Activated CD4-positive, alpha-beta T cell treated with anti-CD3 and anti-CD28 coated beads, Interleukin-2, amount 10 ng/mL, durations not matched to agents 7 days and 5 days (primary cell): ENCODE data around the gene FBXO44. TPM values are rescaled to one million over a fixed set of nuclear protein-coding genes. Genes with fewer than 3 reads are reported as not detected.
"Not testable (repeated sequence)": the region's sequence is repeated elsewhere in the genome, so short reads cannot be mapped to it uniquely, and the experiment has no call there.

Source experiments
- CTCF ChIA-PET: fragments of 350-600 bp; sonication (Branson Sonifier 250); formaldehyde crosslinking; loops from one replicate; lab custom pipeline; 2021; ENCODE audit warnings: antibody characterized with exemption; lab: Charles Lee
- POLR2A ChIA-PET: fragments of 350-600 bp; sonication (Branson Sonifier 250); formaldehyde crosslinking; loops from one replicate; lab custom pipeline; 2021; ENCODE audit warnings: antibody characterized with exemption; lab: Charles Lee
- DNase-seq: peaks from one replicate; pipeline ENCODE4 v3.0.0-alpha.2; 2020
- H3K27ac Mint-ChIP-seq: one replicate; pipeline ENCODE4 v1.8.0; 2021; ENCODE audit warnings: mild to moderate bottlenecking, moderate library complexity, mixed read lengths
- H3K27me3 Mint-ChIP-seq: one replicate; pipeline ENCODE4 v1.8.0; 2021; ENCODE audit warnings: mixed read lengths
- H3K36me3 Mint-ChIP-seq: one replicate; pipeline ENCODE4 v1.8.0; 2021; ENCODE audit warnings: low read depth, mixed read lengths
- H3K4me1 Mint-ChIP-seq: one replicate; pipeline ENCODE4 v1.8.0; 2021; ENCODE audit warnings: mixed read lengths
- H3K4me3 Mint-ChIP-seq: one replicate; pipeline ENCODE4 v1.8.0; 2021; ENCODE audit warnings: mild to moderate bottlenecking, moderate library complexity, mixed read lengths
- H3K9me3 Mint-ChIP-seq: one replicate; pipeline ENCODE4 v1.8.0; 2021; ENCODE audit warnings: mixed read lengths
- total RNA-seq, 2 experiments: library from RNA; stranded (reverse); gene quantifications; one replicate each; pipeline ENCODE4 v1.2.3, GENCODE V29; 2021

The FBXO44 gene
- total RNA-seq, 2 experiments from 2014 or later = 32.6 to 37.8 TPM

DNA sequence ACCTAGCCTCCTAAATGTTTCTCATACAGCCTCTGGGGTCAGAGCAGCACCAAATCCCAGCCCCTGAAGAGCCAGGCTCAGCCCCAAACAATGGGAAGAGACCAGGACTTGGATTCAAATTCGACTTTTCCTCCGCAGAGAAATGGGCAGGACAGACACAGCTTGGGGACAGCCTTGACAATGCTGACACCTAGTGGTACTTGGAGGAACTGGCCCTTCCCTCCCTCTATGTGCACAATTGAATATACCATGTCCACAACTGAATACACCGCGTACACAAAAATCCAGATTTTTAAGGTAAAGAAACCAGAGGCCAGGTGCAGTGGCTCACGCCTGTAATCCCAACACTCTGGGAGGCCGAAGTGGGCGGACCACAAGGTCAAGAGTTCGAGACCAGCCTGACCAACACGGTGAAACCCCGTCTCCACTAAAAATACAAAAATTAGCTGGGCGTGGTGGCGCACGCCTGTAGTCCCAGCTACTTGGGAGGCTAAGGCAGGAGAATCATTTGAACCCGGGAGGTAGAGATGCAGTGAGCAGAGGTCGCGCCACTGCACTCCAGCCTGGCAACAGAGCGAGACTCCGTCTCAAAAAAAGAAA is 12.2 kb upstream of the FBXO44 start:
- POLR2A ChIA-PET, H3K36me3 Mint-ChIP-seq, H3K27ac Mint-ChIP-seq, H3K9me3 Mint-ChIP-seq, H3K4me3 Mint-ChIP-seq, H3K4me1 Mint-ChIP-seq, H3K27me3 Mint-ChIP-seq: not testable (repeated sequence)
- peak; percentile 79 for DNase-seq
- CTCF ChIA-PET = interaction anchor here (0.6 to 3.0 kb wide), 13 partner anchors 10 to 606 kb away, joined by 3 to 18 read pairs (median 3); partner anchors contain the start of genes FBXO2 and FBXO6

DNA sequence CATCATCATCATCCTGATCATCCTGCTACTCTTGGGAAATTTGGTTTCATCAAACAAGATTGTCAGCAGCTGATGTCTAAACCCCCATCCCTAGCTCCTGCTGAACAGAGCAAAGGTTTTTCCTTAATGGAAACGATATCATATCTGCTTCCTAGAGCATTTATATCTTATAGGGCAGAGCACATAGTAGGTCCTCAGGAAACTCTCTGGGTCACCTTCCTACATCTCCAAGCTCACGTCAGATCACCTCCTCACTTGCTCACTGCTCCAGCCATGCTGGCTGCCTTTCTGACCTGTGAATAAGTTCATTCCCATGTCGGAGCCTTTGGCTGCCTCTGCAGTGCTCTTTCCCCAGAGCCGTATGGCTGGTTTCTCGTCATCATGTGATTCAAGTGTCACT is 10.9 kb upstream of the FBXO44 start:
- ChIA-PET POLR2A (no interaction called here), CTCF (interaction anchor here (1.2 to 3.0 kb wide), 5 partner anchors 20 to 606 kb away, joined by 4 to 15 read pairs (median 9); partner anchors contain the start of gene FBXO6)
- no peak for DNase-seq
- Mint-ChIP-seq H3K27ac (no peak overlapping the region), H3K9me3 (no peaks in the 10 kb centered on the region), H3K27me3 (peaks cover 2% of the 10 kb centered on the region), H3K36me3 (no peaks in the 10 kb centered on the region), H3K4me3 (no peak overlapping the region), H3K4me1 (peaks cover 2% of the 10 kb centered on the region)

DNA sequence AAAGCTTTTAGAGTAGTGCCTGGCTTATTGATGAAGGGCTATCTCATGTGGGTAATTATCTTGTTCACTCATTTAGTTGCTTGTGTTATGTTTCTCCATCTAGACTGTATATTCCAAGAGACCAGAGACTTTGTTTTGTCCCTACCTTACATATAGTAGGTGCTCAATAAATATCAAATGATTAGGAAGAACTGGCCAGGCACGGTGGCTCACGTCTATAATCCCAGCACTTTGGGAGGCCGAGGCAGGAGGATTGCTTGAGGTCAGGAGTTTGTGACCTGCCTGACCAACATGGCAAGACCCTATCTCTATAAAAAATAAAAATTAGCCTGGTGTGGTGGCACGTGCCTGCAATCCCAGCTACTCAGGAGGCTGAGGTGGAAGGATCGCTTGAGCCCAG is 9.4 kb upstream of the FBXO44 start:
- no peak for DNase-seq
- ChIA-PET CTCF (interaction anchor here (0.5 to 1.8 kb wide), 8 partner anchors 8 to 385 kb away, joined by 3 to 9 read pairs (median 5); partner anchors contain the start of gene FBXO6), POLR2A (no interaction called here)
- H3K36me3 Mint-ChIP-seq = no peaks in the 10 kb centered on the region
- peaks cover 12% of the 10 kb centered on the region for H3K4me1 Mint-ChIP-seq
- no peak overlapping the region for H3K4me3 Mint-ChIP-seq
- peaks cover 5% of the 10 kb centered on the region for H3K27me3 Mint-ChIP-seq
- no peaks in the 10 kb centered on the region for H3K9me3 Mint-ChIP-seq
- no peak overlapping the region for H3K27ac Mint-ChIP-seq

DNA sequence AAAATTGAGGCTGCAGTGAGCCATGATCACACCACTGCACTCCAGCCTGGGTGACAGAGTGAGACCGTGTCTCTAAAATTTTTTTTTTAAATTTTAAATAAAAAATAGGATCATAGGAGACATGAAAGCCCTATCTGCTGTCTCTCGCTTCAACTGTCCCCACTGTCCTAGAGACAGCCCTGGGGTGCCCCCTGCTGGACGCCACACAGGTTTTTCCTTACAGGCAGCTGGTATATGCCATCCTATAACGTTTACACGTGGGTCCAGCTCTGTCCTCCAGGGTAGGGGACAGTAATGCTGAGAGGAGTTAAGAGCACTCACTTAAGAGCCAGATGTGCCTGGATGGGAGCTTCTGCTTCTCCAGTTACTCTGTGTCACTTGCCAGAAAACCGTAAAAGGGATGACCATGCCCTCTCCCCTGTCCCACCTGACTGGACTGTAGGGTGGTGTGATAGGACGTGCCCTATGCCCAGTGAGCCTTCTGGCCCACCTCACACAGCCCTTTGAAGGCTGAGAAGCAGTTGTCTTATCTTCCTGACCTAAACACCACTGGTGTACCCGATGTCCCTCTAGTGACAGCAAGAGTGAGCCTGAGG is 8.9 kb upstream of the FBXO44 start:
- Mint-ChIP-seq H3K36me3 (no peaks in the 10 kb centered on the region), H3K27me3 (peaks cover 4% of the 10 kb centered on the region), H3K27ac (no peak overlapping the region), H3K4me3 (no peak overlapping the region), H3K9me3 (no peaks in the 10 kb centered on the region), H3K4me1 (peaks cover 15% of the 10 kb centered on the region)
- CTCF ChIA-PET = interaction anchor here (0.5 to 1.8 kb wide), 11 partner anchors 8 to 617 kb away, joined by 3 to 9 read pairs (median 5); partner anchors contain the start of genes FBXO6 and MAD2L2
- POLR2A ChIA-PET = no interaction called here
- peak; percentile 87 for DNase-seq

DNA sequence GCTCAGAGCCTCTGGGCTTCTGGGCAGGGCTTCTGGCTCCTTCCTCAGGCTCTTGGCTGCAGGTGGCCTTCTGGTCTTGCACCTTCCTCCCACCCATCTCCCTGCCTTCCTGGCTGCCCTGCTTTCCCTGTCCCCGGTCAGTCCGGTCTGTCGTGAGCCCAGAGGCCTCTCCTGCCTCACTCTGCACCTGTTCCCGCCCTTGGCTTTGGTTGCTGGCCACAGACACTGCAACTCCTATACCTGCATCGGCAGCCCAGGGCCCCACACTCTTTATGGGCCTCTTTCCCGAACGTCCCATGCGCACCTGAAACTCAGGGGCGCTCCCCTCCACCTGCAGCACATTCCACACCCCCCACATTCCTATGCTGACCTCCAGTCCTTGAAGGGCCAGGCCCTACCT is 8.4 kb upstream of the FBXO44 start:
- H3K27ac Mint-ChIP-seq = no peak overlapping the region
- peaks cover 21% of the 10 kb centered on the region for H3K4me1 Mint-ChIP-seq
- ChIA-PET CTCF (interaction anchor here (0.6 to 1.8 kb wide), 10 partner anchors 9 to 618 kb away, joined by 3 to 9 read pairs (median 6); partner anchors contain the start of genes FBXO6 and MAD2L2), POLR2A (no interaction called here)
- no peak for DNase-seq
- H3K4me3 Mint-ChIP-seq = no peak overlapping the region
- H3K9me3 Mint-ChIP-seq = no peaks in the 10 kb centered on the region
- no peaks in the 10 kb centered on the region for H3K36me3 Mint-ChIP-seq
- H3K27me3 Mint-ChIP-seq = peaks cover 8% of the 10 kb centered on the region

DNA sequence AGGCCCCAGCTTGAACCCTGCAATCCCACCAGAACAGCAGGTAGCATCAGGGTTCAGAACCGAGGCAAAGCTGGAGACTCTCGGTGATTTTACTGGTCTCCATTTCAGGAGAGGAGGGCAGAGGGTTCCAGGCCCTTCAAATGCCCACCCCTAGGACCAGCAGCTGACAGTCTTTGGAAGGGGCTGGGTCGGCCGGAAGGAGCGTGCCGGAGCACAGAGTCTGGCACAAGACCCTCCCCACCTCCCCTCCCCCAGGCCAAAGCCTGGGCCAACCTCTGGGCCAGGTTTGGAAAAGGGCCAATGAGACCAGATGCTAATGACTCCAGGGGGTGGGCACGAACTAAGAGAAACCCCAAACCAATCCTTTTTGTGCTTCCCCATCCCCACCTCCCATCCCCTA is 7.3 kb upstream of the FBXO44 start:
- CTCF ChIA-PET = interaction anchor here (0.9 to 4.7 kb wide), 2 partner anchors 15 to 43 kb away, joined by 3 to 55 read pairs; partner anchors contain the start of gene FBXO6
- DNase-seq = no peak
- Mint-ChIP-seq H3K4me1 (peaks cover 22% of the 10 kb centered on the region), H3K4me3 (no peak overlapping the region), H3K36me3 (no peaks in the 10 kb centered on the region), H3K9me3 (no peaks in the 10 kb centered on the region), H3K27ac (no peak overlapping the region), H3K27me3 (peaks cover 13% of the 10 kb centered on the region)
- POLR2A ChIA-PET = no interaction called here

DNA sequence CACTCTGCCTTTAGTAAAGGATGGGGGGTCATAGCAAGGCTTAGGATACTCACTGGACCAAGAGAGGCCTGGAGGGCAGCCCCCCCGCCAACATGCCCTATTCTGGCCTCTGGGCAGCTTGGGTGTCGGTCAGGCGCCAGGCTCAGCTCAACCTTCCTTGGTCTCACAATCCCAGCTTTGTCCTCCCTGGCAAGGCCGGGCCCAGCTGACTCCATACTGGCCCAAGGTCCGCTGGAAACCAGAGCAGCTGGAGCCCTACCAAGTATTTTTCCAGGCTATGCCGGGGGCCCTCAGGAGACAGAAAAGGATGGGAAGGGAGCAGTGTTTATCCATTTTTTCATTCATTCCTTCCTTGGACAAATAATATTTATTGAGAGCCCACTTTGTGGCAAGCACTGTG is 6.6 kb upstream of the FBXO44 start:
- no peak for DNase-seq
- no peaks in the 10 kb centered on the region for H3K9me3 Mint-ChIP-seq
- peaks cover 14% of the 10 kb centered on the region for H3K27me3 Mint-ChIP-seq
- no peak overlapping the region for H3K4me3 Mint-ChIP-seq
- H3K36me3 Mint-ChIP-seq = no peaks in the 10 kb centered on the region
- H3K4me1 Mint-ChIP-seq = peaks cover 22% of the 10 kb centered on the region
- ChIA-PET CTCF (interaction anchor here (1.6 to 4.7 kb wide), 3 partner anchors 14 to 610 kb away, joined by 5 to 55 read pairs (median 8); partner anchors contain the start of gene FBXO6), POLR2A (no interaction called here)
- H3K27ac Mint-ChIP-seq = no peak overlapping the region

DNA sequence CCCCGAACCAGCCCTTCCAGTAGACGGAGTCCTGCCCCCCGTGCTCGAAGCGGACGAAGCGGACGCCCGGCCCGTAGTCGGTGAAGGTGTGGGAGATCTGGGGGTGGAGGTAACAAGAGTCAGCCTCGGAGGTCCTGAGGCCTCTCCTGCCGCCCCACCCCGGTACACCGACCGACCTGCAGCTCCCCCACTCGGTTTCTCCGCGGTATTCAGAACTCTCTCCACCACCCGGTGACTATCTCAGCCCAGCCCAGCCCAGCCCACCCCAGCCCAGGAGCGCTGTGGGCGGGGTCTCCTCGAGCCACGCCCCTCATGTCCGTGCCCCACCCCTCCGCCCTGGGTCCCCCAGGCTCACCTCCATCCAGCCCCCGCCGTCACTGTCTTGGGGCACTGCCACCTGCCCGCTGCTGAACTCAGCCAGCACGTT is 5.9 kb upstream of the FBXO44 start:
- ChIA-PET CTCF (interaction anchor here (1.6 to 4.7 kb wide), 4 partner anchors 13 to 611 kb away, joined by 5 to 55 read pairs (median 10); partner anchors contain the start of gene FBXO6), POLR2A (no interaction called here)
- Mint-ChIP-seq H3K9me3 (no peaks in the 10 kb centered on the region), H3K27me3 (peaks cover 14% of the 10 kb centered on the region), H3K36me3 (no peaks in the 10 kb centered on the region), H3K4me3 (no peak overlapping the region), H3K27ac (no peak overlapping the region), H3K4me1 (peaks cover 22% of the 10 kb centered on the region)
- peak; percentile 30 for DNase-seq

DNA sequence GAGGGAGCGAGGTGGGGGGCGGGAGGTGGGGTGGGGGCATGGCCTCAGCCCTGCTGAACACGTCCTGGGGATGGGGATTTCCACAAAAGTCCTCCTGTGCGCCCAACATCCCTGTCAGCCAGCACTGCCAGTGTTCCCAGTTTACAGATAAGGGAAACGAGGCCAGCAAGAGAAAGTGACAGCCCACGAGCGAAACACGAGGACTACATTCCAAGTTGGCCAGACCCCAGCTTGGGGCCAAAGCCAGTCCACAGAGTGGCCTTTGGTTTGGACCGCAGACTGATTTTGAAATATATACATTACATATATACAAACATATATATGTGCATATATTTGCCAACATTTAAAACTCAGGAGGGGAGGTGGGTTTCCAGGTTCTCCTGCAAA is 5.4 kb upstream of the FBXO44 start:
- Mint-ChIP-seq H3K36me3 (no peaks in the 10 kb centered on the region), H3K9me3 (no peaks in the 10 kb centered on the region), H3K27ac (no peak overlapping the region), H3K4me1 (peaks cover 22% of the 10 kb centered on the region), H3K4me3 (no peak overlapping the region), H3K27me3 (peaks cover 14% of the 10 kb centered on the region)
- DNase-seq = no peak
- ChIA-PET CTCF (interaction anchor here (1.4 to 4.7 kb wide), 8 partner anchors 13 to 611 kb away, joined by 4 to 55 read pairs (median 8); partner anchors contain the start of gene FBXO6), POLR2A (no interaction called here)

DNA sequence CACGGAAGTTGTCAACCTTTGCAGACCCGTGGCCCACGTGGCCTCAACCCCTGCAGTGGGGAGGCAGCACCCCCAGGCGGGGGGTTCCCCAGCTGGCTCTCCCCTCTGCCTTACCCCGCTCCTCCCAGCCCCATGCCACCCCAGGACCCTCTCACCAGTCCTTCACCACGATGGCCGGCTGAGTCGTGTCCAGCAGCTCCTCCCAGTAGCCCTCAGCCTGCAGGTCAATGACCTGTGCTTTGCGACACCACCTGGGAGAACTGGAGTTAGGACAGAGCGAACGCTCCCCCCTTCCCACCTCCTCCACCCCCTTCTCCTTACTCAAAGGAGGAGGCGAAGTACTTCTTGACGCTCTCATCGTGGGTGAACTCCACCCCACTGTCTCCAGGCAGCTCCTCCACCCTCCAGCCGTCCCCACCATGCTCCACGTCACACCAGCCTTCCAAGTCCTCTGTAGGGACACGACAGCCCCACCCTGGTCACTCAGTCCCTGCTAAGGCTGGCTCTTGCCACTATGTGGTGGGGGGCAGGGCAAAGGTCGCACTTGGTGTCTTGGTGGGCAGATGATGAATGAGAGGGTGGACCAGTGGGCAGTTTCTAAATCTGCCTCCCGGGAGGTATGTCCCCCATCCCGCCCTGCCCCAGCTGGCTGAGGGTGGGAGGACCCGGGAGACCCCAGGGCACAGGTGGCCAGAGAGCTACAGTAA is 4.9 kb upstream of the FBXO44 start:
- H3K9me3 Mint-ChIP-seq = no peaks in the 10 kb centered on the region
- DNase-seq = no peak
- CTCF ChIA-PET = interaction anchor here (0.7 to 4.7 kb wide), 17 partner anchors 12 to 638 kb away, joined by 3 to 55 read pairs (median 5); partner anchors contain the start of genes FBXO6 and TARDBP
- H3K36me3 Mint-ChIP-seq = no peaks in the 10 kb centered on the region
- peaks cover 22% of the 10 kb centered on the region for H3K4me1 Mint-ChIP-seq
- no peak overlapping the region for H3K27ac Mint-ChIP-seq
- no peak overlapping the region for H3K4me3 Mint-ChIP-seq
- POLR2A ChIA-PET = interaction anchor here (0.7 kb wide), 1 partner anchor 613 kb away, joined by 4 read pairs; no protein-coding TSS in a partner anchor
- peaks cover 14% of the 10 kb centered on the region for H3K27me3 Mint-ChIP-seq

DNA sequence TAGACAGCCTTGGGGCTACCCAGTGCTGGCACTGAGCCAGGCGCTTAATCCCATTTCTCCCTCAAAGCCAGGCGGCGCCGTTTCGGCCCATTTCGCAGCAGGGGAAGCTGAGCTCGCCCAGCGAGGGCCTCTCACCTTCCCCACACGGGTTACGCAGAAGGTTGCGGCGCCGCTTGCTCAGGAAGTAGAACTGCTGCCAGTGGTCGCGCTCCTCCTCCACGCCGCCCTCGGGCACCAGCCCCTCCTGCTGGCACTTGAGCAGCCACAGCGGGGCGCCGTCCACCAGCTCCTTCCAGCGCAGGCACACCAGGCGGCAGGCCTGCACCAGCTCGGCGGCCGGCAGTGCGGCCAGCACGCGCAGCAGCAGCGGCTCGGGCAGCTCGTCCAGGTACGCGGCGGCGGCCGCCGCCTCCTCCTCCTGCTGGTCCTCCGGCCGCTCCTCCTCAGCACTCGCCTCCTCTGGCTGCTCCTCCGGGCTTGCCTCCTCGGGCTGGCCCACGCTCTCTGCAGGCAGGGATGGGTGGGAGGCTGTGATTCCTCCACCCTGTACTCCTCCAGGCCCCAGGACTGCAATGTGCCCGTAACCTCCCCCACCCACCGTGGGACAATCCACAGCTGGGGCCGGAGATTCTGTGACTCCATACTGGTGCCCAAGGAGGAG is 4.2 kb upstream of the FBXO44 start:
- ChIA-PET CTCF (interaction anchor here (0.7 to 4.7 kb wide), 17 partner anchors 11 to 638 kb away, joined by 3 to 55 read pairs (median 4); partner anchors contain the start of genes CLCN6, FBXO6, MTHFR and TARDBP), POLR2A (interaction anchor here (0.7 kb wide), 1 partner anchor 614 kb away, joined by 4 read pairs; no protein-coding TSS in a partner anchor)
- H3K4me1 Mint-ChIP-seq = peaks cover 25% of the 10 kb centered on the region
- H3K36me3 Mint-ChIP-seq = no peaks in the 10 kb centered on the region
- peaks cover 14% of the 10 kb centered on the region for H3K27me3 Mint-ChIP-seq
- no peaks in the 10 kb centered on the region for H3K9me3 Mint-ChIP-seq
- peak overlapping the region; percentile 60 for H3K4me3 Mint-ChIP-seq
- H3K27ac Mint-ChIP-seq = peak overlapping the region; percentile 13
- peak; percentile 87 for DNase-seq

DNA sequence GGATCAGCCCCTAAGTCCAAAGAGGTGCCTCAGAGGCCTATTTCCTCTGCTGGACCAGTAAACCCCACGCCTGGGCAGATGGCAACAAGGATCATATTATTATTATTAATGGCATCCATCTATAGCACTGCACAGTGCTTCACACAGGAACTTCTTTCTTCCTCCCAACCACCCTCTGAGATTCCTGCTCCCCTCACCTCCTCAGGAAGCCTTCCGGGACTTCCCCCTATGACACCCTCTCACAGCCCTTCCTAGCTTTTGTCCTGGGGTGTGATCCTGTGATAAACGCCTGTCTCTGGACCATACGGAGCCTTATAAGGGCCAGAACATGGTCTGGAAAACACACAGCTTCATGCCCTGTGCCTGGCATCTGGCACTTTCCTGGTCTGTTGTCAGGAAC is 3.7 kb upstream of the FBXO44 start:
- Mint-ChIP-seq H3K27me3 (peaks cover 14% of the 10 kb centered on the region), H3K27ac (peak overlapping the region; percentile 78), H3K9me3 (no peaks in the 10 kb centered on the region), H3K36me3 (peaks cover 3% of the 10 kb centered on the region), H3K4me3 (peak overlapping the region; percentile 60), H3K4me1 (peaks cover 29% of the 10 kb centered on the region)
- ChIA-PET POLR2A (no interaction called here), CTCF (interaction anchor here (1.0 to 4.7 kb wide), 15 partner anchors 11 to 639 kb away, joined by 3 to 55 read pairs (median 4); partner anchors contain the start of genes CLCN6, FBXO6, MTHFR and TARDBP)
- DNase-seq = no peak
